Testis (tissue), 3 donors: ENCODE data around the gene ROMO1. TPM values are rescaled to one million over a fixed set of nuclear protein-coding genes. Genes with fewer than 3 reads are reported as not detected.

Experiments
- DNase-seq: peaks from one replicate; pipeline ENCODE4 v3.0.0-alpha.2; 2019
- H3K27ac ChIP-seq, 2 donors: fragments of 200-600 bp; sonication (generic); one replicate each; pipeline ENCODE4 v1.5.1; 2019
- H3K27me3 ChIP-seq: fragments of 200-600 bp; sonication (generic); one replicate; pipeline ENCODE4 v1.5.1; 2019
- H3K36me3 ChIP-seq: fragments of 200-600 bp; sonication (generic); one replicate; pipeline ENCODE4 v1.5.1; 2017; ENCODE audit warnings: low read depth; ENCODE audit errors: missing control alignments
- H3K4me1 ChIP-seq: fragments of 200-600 bp; sonication (generic); one replicate; pipeline ENCODE4 v1.5.1; 2019
- H3K4me3 ChIP-seq, 2 donors: fragments of 200-600 bp; sonication (generic); one replicate each; pipeline ENCODE4 v1.5.1; 2017 to 2019
- H3K9me3 ChIP-seq: fragments of 200-600 bp; sonication (generic); one replicate; pipeline ENCODE4 v1.5.1; 2017
- CTCF ChIP-seq, 3 experiments: fragments of 450-650 bp in 2 of 3; fragments of 200-600 bp in 1 of 3; sonication (generic) in 1 of 3; IDR thresholded peaks; one replicate each; pipeline ENCODE4 v1.5.1; 2016 to 2019; ENCODE audit warnings: antibody characterized with exemption in 3 of 3, mild to moderate bottlenecking in 2 of 3, moderate library complexity in 1 of 3
- POLR2A ChIP-seq: fragments of 450-650 bp; IDR thresholded peaks from one replicate; pipeline ENCODE4 v1.6.1; 2017; ENCODE audit warnings: antibody characterized with exemption, mild to moderate bottlenecking, moderate library complexity
- WGBS, 2 donors: methylation state at CpG; one replicate each; pipeline ENCODE4 v1.1.5; 2018; 5-methylcytosine and 5-hydroxymethylcytosine counted together
- intact Hi-C: fragments of 100-400 bp; cut with DNase I; formaldehyde crosslinking; loops from one replicate; pipeline ENCODE4 v1.15.1; 2023; ENCODE audit warnings: low total_unique reads
- polyA plus RNA-seq: library from polyadenylated mRNA; stranded (reverse); fragments of 350-450 nt; fragmentation: Illumina TruSeq; extraction: RNeasy Lipid Tissue Mini Kit (QIAGEN cat#74804); gene quantifications from one replicate; pipeline ENCODE4 v1.2.3, GENCODE V29; 2014; ENCODE audit warnings: low read depth, low replicate concordance; ENCODE audit not compliant: insufficient read depth
- total RNA-seq, 2 donors: library from RNA; depleted of rRNA; stranded (reverse); fragments of >200 nt; gene quantifications; one replicate each; pipeline ENCODE4 v1.2.3, GENCODE V29; 2016

The ROMO1 gene
- total and polyA plus RNA-seq, 3 donors from 2014 or later, result 160 to 276 (median 200) TPM

GRCh38 chr20:35724321-35725230 lies 25.4 kb downstream of the ROMO1 start:
- H3K4me3 ChIP-seq, result no peak overlapping the region
- intact Hi-C loops, result no loop called here
- TF ChIP-seq POLR2A, result no peak
- TF ChIP-seq CTCF (IDR thresholded peaks at IDR 0.05), result no peak
- H3K9me3 ChIP-seq, result no peaks in the 10 kb centered on the region
- no peak overlapping the region for H3K27ac ChIP-seq
- peaks cover 4% of the 10 kb centered on the region for H3K36me3 ChIP-seq
- H3K27me3 ChIP-seq, result no peaks in the 10 kb centered on the region
- DNase-seq, result no peak
- 70 to 79% methylated on average over 13 of the region's 13 CpGs for WGBS, 2 donors
- no peaks in the 10 kb centered on the region for H3K4me1 ChIP-seq

GRCh38 chr20:35726842-35727711 lies 27.9 kb downstream of the ROMO1 start:
- Histone ChIP-seq H3K4me3 (no peak overlapping the region), H3K9me3 (no peaks in the 10 kb centered on the region), H3K27me3 (no peaks in the 10 kb centered on the region), H3K4me1 (peaks cover 15% of the 10 kb centered on the region), H3K36me3 (peaks cover 4% of the 10 kb centered on the region), H3K27ac (no peak overlapping the region)
- DNase-seq, result no peak
- intact Hi-C loops, result no loop called here
- WGBS, 2 donors, result 93 to 94% methylated on average over 20 of the region's 20 CpGs
- no peak for TF ChIP-seq CTCF (IDR thresholded peaks at IDR 0.05)
- TF ChIP-seq POLR2A, result no peak

- Histone ChIP-seq H3K9me3 (no peaks in the 10 kb centered on the region), H3K36me3 (peaks cover 4% of the 10 kb centered on the region), H3K27me3 (no peaks in the 10 kb centered on the region), H3K27ac (no peak overlapping the region), H3K4me3 (no peak overlapping the region), H3K4me1 (peaks cover 15% of the 10 kb centered on the region)
- no peak for DNase-seq
- WGBS, 2 donors, result 60 to 67% methylated on average over 7 of the region's 7 CpGs
- intact Hi-C loops, result no loop called here
- TF ChIP-seq POLR2A (no peak), CTCF (IDR thresholded peaks at IDR 0.05) (no peak)
Measured at GRCh38 chr20:35729283-35729807, 30.1 kb downstream of the ROMO1 start.

- intact Hi-C loops, result no loop called here
- H3K27ac ChIP-seq, result no peak overlapping the region
- DNase-seq, result no peak
- WGBS, 2 donors, result 75 to 82% methylated on average over 2 of the region's 2 CpGs
- TF ChIP-seq POLR2A, result no peak
- TF ChIP-seq CTCF (IDR thresholded peaks at IDR 0.05), result no peak
- no peaks in the 10 kb centered on the region for H3K36me3 ChIP-seq
- no peaks in the 10 kb centered on the region for H3K9me3 ChIP-seq
- no peak overlapping the region for H3K4me3 ChIP-seq
- no peaks in the 10 kb centered on the region for H3K27me3 ChIP-seq
- peaks cover 20% of the 10 kb centered on the region for H3K4me1 ChIP-seq
Measured at GRCh38 chr20:35729836-35730582, 30.8 kb downstream of the ROMO1 start.
